HEK293T (cell line): ENCODE results near the gene SHOX.
A peak's percentile ranks its signal among the peaks of the same experiment; 100 is the strongest.

Experiments used
- CTCF ChIA-PET: fragments of 350-600 bp; formaldehyde crosslinking; extraction: SDS; loops from one replicate; lab custom pipeline; 2021; ENCODE audit warnings: antibody characterized with exemption, inconsistent platforms; lab: Yijun Ruan, JAX
- POLR2A ChIA-PET: fragments of 350-600 bp; formaldehyde crosslinking; extraction: SDS; loops from one replicate; lab custom pipeline; 2020; ENCODE audit warnings: antibody characterized with exemption, inconsistent platforms; lab: Yijun Ruan, JAX
- DNase-seq: peaks from one replicate; pipeline ENCODE4 v3.0.0; 2012; ENCODE audit warnings: mixed read lengths; ENCODE audit errors: extremely low spot score
- ARNT ChIP-seq: fragments of 450-650 bp; IDR thresholded peaks from 2 replicates; pipeline ENCODE4 v1.6.1; 2017; ENCODE audit warnings: mild to moderate bottlenecking
- BHLHE40 ChIP-seq: fragments of 450-650 bp; IDR thresholded peaks from 2 replicates; pipeline ENCODE4 v1.6.1; 2016; ENCODE audit warnings: mild to moderate bottlenecking, moderate library complexity, borderline replicate concordance
- CTBP1 ChIP-seq: fragments of 450-650 bp; IDR thresholded peaks from 2 replicates; pipeline ENCODE4 v1.6.1; 2016; ENCODE audit warnings: borderline replicate concordance
- ELF4 ChIP-seq: fragments of 450-650 bp; IDR thresholded peaks from 2 replicates; pipeline ENCODE4 v1.6.1; 2017; ENCODE audit warnings: antibody characterized with exemption
- FOXA1 ChIP-seq: fragments of 450-650 bp; IDR thresholded peaks from 2 replicates; pipeline ENCODE4 v1.6.1; 2016; ENCODE audit warnings: mild to moderate bottlenecking
- FOXK2 ChIP-seq: fragments of 450-650 bp; IDR thresholded peaks from 2 replicates; pipeline ENCODE4 v1.6.1; 2016; ENCODE audit warnings: mild to moderate bottlenecking
- FOXM1 ChIP-seq: fragments of 450-650 bp; IDR thresholded peaks from 2 replicates; pipeline ENCODE4 v1.6.1; 2017; ENCODE audit warnings: mild to moderate bottlenecking, borderline replicate concordance
- HDGF ChIP-seq: fragments of 450-650 bp; IDR thresholded peaks from 2 replicates; pipeline ENCODE4 v1.6.1; 2017; ENCODE audit warnings: antibody characterized with exemption, borderline replicate concordance
- L3MBTL2 ChIP-seq: fragments of 450-650 bp; conservative IDR thresholded peaks from 2 replicates; pipeline ENCODE4 v1.6.1; 2016; ENCODE audit warnings: mild to moderate bottlenecking
- LEF1 ChIP-seq: fragments of 450-650 bp; IDR thresholded peaks from 2 replicates; pipeline ENCODE4 v1.6.1; 2017; ENCODE audit warnings: mild to moderate bottlenecking, borderline replicate concordance
- NFRKB ChIP-seq: fragments of 450-650 bp; IDR thresholded peaks from 2 replicates; pipeline ENCODE4 v1.6.1; 2016; ENCODE audit warnings: mild to moderate bottlenecking, moderate library complexity
- SP1 ChIP-seq: fragments of 450-650 bp; IDR thresholded peaks from 2 replicates; pipeline ENCODE4 v1.6.1; 2017
- SUZ12 ChIP-seq: fragments of 450-650 bp; IDR thresholded peaks from 2 replicates; pipeline ENCODE4 v1.6.1; 2016; ENCODE audit warnings: mild to moderate bottlenecking
- TARDBP ChIP-seq: fragments of 450-650 bp; IDR thresholded peaks from 2 replicates; pipeline ENCODE4 v1.6.1; 2016
- ZNF384 ChIP-seq: fragments of 450-650 bp; IDR thresholded peaks from 2 replicates; pipeline ENCODE4 v1.6.1; 2016
- TF ChIP-seq, protein P1 (sequence below): fragments of 450-650 bp; IDR thresholded peaks from 2 replicates; pipeline ENCODE4 v1.6.1; 2016

SHOX gene

DNA sequence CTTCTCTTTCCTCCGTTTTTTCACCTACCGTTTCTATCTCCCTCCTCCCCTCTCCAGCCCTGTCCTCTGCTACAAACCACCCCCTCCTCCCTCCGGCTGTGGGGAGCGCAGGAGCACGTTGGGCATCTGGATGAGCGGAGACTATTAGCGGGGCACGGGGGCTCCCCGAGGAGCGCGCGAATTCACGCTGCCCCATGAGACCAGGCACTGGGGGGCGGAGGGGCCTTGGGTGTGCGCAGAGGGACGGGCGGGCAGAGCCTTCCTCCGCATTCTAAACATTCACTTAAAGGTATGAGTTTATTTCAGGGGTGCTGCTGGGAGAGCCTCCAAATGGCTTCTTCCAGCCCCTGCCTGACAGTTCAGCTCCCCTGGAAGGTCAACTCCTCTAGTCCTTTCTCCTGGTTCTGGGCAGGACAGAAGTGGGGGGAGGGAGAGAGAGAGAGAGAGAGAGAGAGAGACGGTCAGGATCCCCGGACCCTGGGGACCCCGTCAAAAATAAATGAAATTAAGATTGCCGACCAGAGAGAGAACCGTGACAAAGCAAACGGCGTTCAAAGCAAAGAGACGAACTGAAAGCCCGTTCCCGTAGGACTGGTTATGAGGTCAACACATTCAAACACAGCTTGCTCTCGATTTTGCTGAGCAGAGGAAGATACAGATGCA, 5.0 kb downstream of the SHOX start:
- CTCF ChIA-PET = no interaction called here

DNA sequence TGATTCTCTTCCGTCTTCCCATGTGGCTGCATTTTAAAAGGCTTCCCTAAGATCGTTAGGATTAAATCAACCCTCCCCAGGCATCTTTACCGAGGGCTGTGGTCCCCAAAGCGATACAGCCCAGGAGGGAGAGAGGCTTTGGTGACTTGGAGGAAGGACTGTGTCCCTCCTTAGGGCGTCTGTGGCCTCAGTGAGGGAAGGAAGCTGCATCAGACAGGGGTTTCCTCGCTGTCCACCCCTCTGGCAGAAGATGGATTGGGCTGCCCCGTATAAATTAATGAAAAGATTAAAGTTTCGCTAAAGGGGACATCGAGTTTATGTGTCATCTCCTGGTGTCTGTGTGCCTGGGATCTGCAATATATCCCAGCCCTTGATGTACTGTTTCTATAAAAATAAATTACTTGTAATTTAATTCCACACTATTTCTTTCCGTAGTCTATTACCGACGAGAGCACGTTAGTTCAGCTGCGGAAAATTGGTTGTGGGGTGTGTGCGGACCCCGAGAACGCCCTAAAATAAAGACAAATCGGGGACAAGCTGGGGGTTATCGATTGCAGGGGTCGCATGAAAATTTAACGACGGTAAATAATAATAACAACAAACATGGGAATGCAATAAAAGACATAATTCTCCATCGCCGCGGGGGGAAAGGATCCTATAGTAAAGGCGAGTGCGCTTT, 6.5 kb downstream of the SHOX start:
- peak; percentile 47 for DNase-seq
- ChIA-PET POLR2A (no interaction called here), CTCF (no interaction called here)
- TF ChIP-seq SUZ12 (no peak), L3MBTL2 (0 out of 2 replicates have a peak, but pooled peaks have one; percentile 17)

More for the DNA sequence above, 5.0 kb downstream of the SHOX start:
- DNase-seq = no peak
- POLR2A ChIA-PET = no interaction called here
- TF ChIP-seq ZNF384 (no peak), SUZ12 (no peak), ELF4 (no peak), FOXM1 (no peak)

DNA sequence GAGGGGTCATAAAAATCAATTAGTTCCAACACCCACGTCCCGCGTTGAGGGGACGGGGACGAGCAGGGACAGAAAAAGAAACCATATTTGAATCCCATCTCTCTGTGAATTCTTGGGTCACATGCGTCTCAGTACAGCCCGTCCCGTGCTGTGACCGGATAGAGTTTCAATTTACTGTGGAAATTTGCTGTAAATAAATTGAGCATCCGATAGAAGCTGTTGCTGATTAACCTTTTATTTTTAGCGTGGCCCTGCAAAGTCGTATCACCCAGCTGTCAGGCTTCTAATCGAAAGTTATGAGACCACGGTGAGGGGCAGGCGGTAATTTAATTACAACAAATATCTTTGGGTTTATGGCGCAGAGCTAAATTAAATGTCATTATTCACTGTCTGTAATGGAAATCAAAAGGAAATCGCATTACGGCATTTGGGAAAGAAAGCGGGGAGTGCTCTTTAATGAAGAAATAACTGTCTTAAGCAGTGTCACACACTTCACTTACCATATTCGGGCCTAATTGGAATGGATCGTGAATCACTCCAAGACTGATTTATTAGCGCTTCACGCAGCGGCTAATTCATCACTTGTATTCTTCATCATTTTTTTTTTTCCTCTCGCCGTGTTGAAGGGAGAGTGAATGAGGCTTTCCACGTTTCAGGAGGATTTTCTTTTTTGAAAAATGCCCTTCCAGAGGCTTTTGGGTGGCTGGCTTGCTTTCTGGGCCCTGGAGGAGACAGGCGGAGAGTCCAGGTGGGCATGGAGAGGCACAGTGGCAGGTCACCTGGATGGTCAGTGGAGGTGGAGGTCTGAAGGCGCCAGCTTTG, 7.3 kb downstream of the SHOX start:
- POLR2A ChIA-PET = no interaction called here
- DNase-seq = no peak
- peak; percentile 75 for TF ChIP-seq ZNF384
- TF ChIP-seq, protein P1, sequence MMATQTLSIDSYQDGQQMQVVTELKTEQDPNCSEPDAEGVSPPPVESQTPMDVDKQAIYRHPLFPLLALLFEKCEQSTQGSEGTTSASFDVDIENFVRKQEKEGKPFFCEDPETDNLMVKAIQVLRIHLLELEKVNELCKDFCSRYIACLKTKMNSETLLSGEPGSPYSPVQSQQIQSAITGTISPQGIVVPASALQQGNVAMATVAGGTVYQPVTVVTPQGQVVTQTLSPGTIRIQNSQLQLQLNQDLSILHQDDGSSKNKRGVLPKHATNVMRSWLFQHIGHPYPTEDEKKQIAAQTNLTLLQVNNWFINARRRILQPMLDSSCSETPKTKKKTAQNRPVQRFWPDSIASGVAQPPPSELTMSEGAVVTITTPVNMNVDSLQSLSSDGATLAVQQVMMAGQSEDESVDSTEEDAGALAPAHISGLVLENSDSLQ = peak; percentile 93
- TF ChIP-seq BHLHE40 = no peak
- CTCF ChIA-PET = no interaction called here

DNA sequence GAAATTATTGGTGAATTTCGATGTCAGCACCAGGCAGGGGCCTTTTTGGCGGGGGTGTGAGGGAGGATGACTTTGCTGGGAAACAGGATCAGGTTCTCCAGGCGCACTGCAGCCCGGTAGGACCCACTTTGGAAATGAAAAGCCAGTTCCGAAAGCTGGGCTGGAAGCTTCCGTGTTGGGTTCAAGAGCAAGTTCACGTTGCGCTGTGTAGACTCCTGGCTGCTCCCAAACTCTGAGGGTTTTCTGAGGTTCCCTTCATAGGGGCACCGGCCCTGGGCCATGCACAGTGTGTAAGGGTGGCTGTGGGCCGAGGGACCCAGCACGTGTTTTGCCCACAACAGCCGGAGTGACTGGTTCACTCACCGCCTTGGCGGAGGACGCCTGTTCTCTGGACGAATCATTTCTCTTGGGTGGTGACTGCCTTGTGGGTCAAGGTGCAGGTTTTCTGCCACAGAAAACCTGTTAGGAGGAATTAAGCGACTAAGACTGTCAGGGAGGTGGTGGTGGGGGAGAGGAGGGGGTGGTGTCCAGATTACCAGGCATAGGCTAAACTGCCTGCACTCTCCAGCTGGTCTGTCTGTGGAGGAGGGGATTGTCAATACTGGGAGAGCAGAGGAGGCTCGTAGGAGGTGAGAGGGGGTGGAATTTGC, 8.0 kb downstream of the SHOX start:
- TF ChIP-seq BHLHE40 (no peak), ELF4 (no peak), L3MBTL2 (no peak), SUZ12 (no peak), CTBP1 (no peak)
- CTCF ChIA-PET = no interaction called here
- DNase-seq = no peak
- POLR2A ChIA-PET = no interaction called here

DNA sequence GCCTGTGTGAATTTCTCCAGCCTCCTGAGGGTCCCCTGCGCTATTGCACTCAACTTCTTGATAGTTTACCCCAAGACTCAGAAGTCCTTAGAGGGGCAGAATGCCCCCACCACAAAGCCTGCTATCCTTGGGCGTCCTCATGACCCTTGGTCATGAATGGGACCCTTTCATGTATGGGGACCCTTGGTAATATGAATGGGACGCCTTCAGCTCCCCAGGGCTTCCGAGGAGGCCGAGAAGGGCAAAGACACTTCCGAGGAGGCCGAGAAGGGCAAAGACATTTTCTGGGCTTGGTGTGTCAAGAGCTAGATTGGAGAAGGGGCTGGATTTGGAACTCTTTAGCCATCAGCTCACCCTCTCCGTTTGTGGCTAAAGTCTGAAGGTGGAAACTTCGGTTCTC, 8.6 kb downstream of the SHOX start:
- TF ChIP-seq SP1 (no peak), FOXM1 (no peak), CTBP1 (no peak), ARNT (no peak), FOXA1 (no peak), TARDBP (no peak), FOXK2 (no peak), ELF4 (no peak), L3MBTL2 (no peak)
- TF ChIP-seq, protein P1 = no peak
- CTCF ChIA-PET = no interaction called here
- no peak for DNase-seq
- POLR2A ChIA-PET = no interaction called here

DNA sequence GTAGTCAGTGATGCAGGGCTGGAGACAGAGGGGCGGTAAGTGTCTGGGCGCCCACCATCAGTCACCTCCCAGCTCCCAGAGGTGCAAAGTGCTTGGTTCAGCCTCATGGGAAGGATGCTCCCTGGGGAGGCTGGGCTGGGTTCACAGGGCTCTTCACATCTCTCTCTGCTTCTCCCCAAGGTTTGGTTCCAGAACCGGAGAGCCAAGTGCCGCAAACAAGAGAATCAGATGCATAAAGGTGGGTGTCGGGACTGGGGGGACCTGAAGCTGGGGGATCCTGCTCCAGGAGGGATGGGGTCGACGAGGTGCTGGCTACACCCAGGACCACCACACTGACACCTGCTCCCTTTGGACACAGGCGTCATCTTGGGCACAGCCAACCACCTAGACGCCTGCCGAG, 10.1 kb downstream of the SHOX start:
- no peak for DNase-seq
- POLR2A ChIA-PET = no interaction called here
- TF ChIP-seq, protein P1 = no peak
- TF ChIP-seq L3MBTL2 (no peak), FOXA1 (no peak), TARDBP (no peak)

DNA sequence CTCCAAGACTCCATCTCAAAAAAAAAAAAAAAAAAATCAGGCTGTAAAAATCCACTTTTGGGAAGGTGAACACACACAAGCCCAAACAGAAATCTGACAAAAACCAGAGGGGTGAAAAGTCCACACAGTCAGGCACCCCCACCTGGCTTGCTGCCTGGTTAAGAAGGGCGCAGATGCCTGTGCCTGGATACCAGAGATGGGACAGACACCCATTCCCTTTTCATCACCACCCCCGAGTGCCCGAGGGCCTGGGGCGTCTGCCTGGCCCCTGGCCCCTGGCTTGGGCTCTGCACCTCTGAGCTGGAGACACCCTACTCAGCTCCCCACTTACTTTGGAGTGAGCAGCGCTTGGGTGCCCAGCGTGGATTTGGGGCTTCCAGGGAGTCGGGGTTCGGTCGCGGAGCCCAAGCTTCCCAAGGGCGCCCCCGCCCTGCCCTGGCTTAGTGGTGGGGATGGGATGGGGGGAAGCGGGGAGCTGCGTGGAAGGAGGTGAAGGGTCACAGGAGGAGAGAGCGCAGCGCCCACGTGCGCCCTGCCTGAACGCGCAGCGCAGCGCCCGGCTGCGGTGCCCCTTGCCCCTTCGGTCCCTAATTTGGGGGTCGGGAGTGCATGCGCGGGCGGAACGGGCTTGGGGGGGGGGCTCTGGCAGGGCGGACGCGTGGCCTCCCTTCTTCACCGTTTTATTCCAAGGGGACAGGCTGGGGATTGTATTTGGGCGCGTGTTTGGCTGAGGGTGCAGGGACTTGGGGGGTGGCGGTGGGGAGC, 11.3 kb downstream of the SHOX start:
- ChIA-PET POLR2A (no interaction called here), CTCF (no interaction called here)
- no peak for TF ChIP-seq ELF4
- TF ChIP-seq, protein P1 = no peak
- no peak for TF ChIP-seq L3MBTL2
- no peak for TF ChIP-seq ZNF384
- TF ChIP-seq CTBP1 = no peak
- TF ChIP-seq FOXM1 = no peak
- TF ChIP-seq ARNT = no peak
- TF ChIP-seq NFRKB = no peak
- no peak for TF ChIP-seq FOXA1
- TF ChIP-seq SP1 = no peak
- no peak for TF ChIP-seq TARDBP
- no peak for TF ChIP-seq LEF1
- no peak for TF ChIP-seq HDGF
- no peak for TF ChIP-seq FOXK2
- no peak for TF ChIP-seq SUZ12
- no peak for TF ChIP-seq BHLHE40
- DNase-seq = no peak

More for the DNA sequence above, 10.1 kb downstream of the SHOX start:
- CTCF ChIA-PET = no interaction called here
